Measurements from ENCODE around the gene ROR1. TPM values are rescaled to one million over a fixed set of nuclear protein-coding genes. Genes with fewer than 3 reads are reported as not detected.
A peak's percentile ranks its signal among the peaks of the same experiment; 100 is the strongest.

Gene ROR1
- total RNA-seq, 1 donor from 2014 or later = 81.4 TPM

DNA sequence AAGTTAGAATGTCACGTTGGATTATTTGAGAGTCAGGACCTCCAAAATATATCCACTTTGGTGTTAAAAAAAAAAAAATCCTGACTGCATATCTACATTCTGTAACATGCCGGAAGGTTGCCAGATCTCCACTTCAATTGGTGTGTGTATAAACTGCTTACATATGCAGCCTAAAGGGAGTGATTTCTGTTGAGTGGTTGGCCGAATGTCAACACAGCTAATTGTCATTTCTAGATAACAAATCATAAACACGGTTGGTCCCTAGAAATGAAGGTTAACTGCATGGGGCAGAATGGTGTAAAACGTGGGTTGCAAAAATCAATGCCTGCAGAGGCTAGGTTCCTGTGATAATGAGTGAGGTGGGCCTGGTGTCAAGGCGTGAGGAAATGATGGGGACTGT is 15.0 kb upstream of the ROR1 start:
- Mint-ChIP-seq H3K4me1 (peaks cover 18% of the 10 kb centered on the region), H3K27me3 (ENCODE audit: low read depth) (no peaks in the 10 kb centered on the region), H3K9me3 (peaks cover 14% of the 10 kb centered on the region), H3K36me3 (no peaks in the 10 kb centered on the region), H3K27ac (no peak overlapping the region), H3K4me3 (no peak overlapping the region)
- no peak for DNase-seq (ENCODE audit: low spot score in 2 of 2, unreplicated experiment in 2 of 2)
- TF ChIP-seq, protein P1, sequence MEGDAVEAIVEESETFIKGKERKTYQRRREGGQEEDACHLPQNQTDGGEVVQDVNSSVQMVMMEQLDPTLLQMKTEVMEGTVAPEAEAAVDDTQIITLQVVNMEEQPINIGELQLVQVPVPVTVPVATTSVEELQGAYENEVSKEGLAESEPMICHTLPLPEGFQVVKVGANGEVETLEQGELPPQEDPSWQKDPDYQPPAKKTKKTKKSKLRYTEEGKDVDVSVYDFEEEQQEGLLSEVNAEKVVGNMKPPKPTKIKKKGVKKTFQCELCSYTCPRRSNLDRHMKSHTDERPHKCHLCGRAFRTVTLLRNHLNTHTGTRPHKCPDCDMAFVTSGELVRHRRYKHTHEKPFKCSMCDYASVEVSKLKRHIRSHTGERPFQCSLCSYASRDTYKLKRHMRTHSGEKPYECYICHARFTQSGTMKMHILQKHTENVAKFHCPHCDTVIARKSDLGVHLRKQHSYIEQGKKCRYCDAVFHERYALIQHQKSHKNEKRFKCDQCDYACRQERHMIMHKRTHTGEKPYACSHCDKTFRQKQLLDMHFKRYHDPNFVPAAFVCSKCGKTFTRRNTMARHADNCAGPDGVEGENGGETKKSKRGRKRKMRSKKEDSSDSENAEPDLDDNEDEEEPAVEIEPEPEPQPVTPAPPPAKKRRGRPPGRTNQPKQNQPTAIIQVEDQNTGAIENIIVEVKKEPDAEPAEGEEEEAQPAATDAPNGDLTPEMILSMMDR (IDR thresholded peaks at IDR 0.05; ENCODE audit: unreplicated experiment) = no peak

- peaks cover 24% of the 10 kb centered on the region for H3K9me3 Mint-ChIP-seq
- no peak for DNase-seq (ENCODE audit: low spot score in 2 of 2, unreplicated experiment in 2 of 2)
- H3K4me3 Mint-ChIP-seq = no peak overlapping the region
- TF ChIP-seq, protein P1 (IDR thresholded peaks at IDR 0.05; ENCODE audit: unreplicated experiment) = no peak
- H3K27me3 Mint-ChIP-seq (ENCODE audit: low read depth) = no peaks in the 10 kb centered on the region
- H3K36me3 Mint-ChIP-seq = no peaks in the 10 kb centered on the region
- peaks cover 18% of the 10 kb centered on the region for H3K4me1 Mint-ChIP-seq
- no peak overlapping the region for H3K27ac Mint-ChIP-seq
Observed at GRCh38 chr1:63759778-63760177, 14.0 kb upstream of the ROR1 start.

- H3K9me3 Mint-ChIP-seq = peaks cover 3% of the 10 kb centered on the region
- no peak overlapping the region for H3K4me3 Mint-ChIP-seq
- peaks cover 26% of the 10 kb centered on the region for H3K4me1 Mint-ChIP-seq
- H3K27ac Mint-ChIP-seq = no peak overlapping the region
- H3K36me3 Mint-ChIP-seq = no peaks in the 10 kb centered on the region
- no peak for DNase-seq (ENCODE audit: low spot score in 2 of 2, unreplicated experiment in 2 of 2)
- TF ChIP-seq, protein P1 (IDR thresholded peaks at IDR 0.05; ENCODE audit: unreplicated experiment) = no peak
- no peaks in the 10 kb centered on the region for H3K27me3 Mint-ChIP-seq (ENCODE audit: low read depth)
Observed at GRCh38 chr1:63770381-63770780, 3.4 kb upstream of the ROR1 start.

GRCh38 chr1:63772201-63772600 is 1.6 kb upstream of the ROR1 start:
- H3K9me3 Mint-ChIP-seq = no peaks in the 10 kb centered on the region
- peak overlapping the region; percentile 5 for H3K4me3 Mint-ChIP-seq
- no peak overlapping the region for H3K27ac Mint-ChIP-seq
- TF ChIP-seq, protein P1 (IDR thresholded peaks at IDR 0.05; ENCODE audit: unreplicated experiment) = no peak
- H3K4me1 Mint-ChIP-seq = peaks cover 43% of the 10 kb centered on the region
- no peak for DNase-seq (ENCODE audit: low spot score in 2 of 2, unreplicated experiment in 2 of 2)
- H3K27me3 Mint-ChIP-seq (ENCODE audit: low read depth) = no peaks in the 10 kb centered on the region
- no peaks in the 10 kb centered on the region for H3K36me3 Mint-ChIP-seq

- Mint-ChIP-seq H3K4me1 (peaks cover 50% of the 10 kb centered on the region), H3K27ac (peak overlapping the region; percentile 96), H3K4me3 (peak overlapping the region; percentile 91), H3K36me3 (no peaks in the 10 kb centered on the region), H3K9me3 (no peaks in the 10 kb centered on the region), H3K27me3 (ENCODE audit: low read depth) (no peaks in the 10 kb centered on the region)
- DNase-seq (ENCODE audit: low spot score in 2 of 2, unreplicated experiment in 2 of 2) = no peak
- TF ChIP-seq, protein P1 (IDR thresholded peaks at IDR 0.05; ENCODE audit: unreplicated experiment) = no peak
Observed at GRCh38 chr1:63772876-63773275, 941 bp upstream of the ROR1 start.

- peak overlapping the region; percentile 91 for H3K4me3 Mint-ChIP-seq
- H3K4me1 Mint-ChIP-seq = peaks cover 55% of the 10 kb centered on the region
- peak overlapping the region; percentile 96 for H3K27ac Mint-ChIP-seq
- H3K36me3 Mint-ChIP-seq = no peaks in the 10 kb centered on the region
- no peaks in the 10 kb centered on the region for H3K27me3 Mint-ChIP-seq (ENCODE audit: low read depth)
- DNase-seq (ENCODE audit: low spot score in 2 of 2, unreplicated experiment in 2 of 2) = no peak
- no peaks in the 10 kb centered on the region for H3K9me3 Mint-ChIP-seq
- TF ChIP-seq, protein P1 (IDR thresholded peaks at IDR 0.05; ENCODE audit: unreplicated experiment) = no peak
Observed at GRCh38 chr1:63773496-63773814, 362 bp upstream of the ROR1 start.

Measured in mesothelial cell of epicardium (in vitro differentiated cells).